H1 (cell line): ENCODE results near the gene GNB1.

ENCODE experiments used
- CEBPB ChIP-seq: IDR thresholded peaks from 2 replicates; pipeline ENCODE4 v1.6.1; 2012; ENCODE audit warnings: low read depth, low read length
- CHD2 ChIP-seq: IDR thresholded peaks from 2 replicates; pipeline ENCODE4 v1.6.1; 2012; ENCODE audit warnings: low read length, improper control_type of control experiment
- EP300 ChIP-seq, 2 experiments: IDR thresholded peaks; 1 replicate in 1 of 2; 2 replicates in 1 of 2; pipeline ENCODE4 v1.6.1; 2011 to 2012; ENCODE audit warnings: low read depth in 2 of 2, low read length in 2 of 2, mild to moderate bottlenecking in 2 of 2, borderline replicate concordance in 1 of 2, inconsistent platforms in 1 of 2, moderate library complexity in 1 of 2
- EZH2 ChIP-seq: fragments of 200-600 bp; sonication (generic); IDR thresholded peaks from 2 replicates; pipeline ENCODE4 v1.7.1; 2012; ENCODE audit warnings: low read depth, mild to moderate bottlenecking, moderate library complexity, low read length, inconsistent platforms; ENCODE audit not compliant: severe bottlenecking
- POLR2A ChIP-seq, 2 experiments: IDR thresholded peaks; 1 replicate in 1 of 2; 2 replicates in 1 of 2; pipeline ENCODE4 v1.6.1; 2011; ENCODE audit warnings: low read depth in 2 of 2, low read length in 2 of 2, mild to moderate bottlenecking in 2 of 2; ENCODE audit errors: control extremely low read depth in 1 of 2
- RBBP5 ChIP-seq: IDR thresholded peaks from 2 replicates; pipeline ENCODE4 v1.7.1; 2012; ENCODE audit warnings: low read depth, mild to moderate bottlenecking, inconsistent platforms, low read length, moderate library complexity, borderline replicate concordance
- RFX5 ChIP-seq: IDR thresholded peaks from 2 replicates; pipeline ENCODE4 v1.6.1; 2011; ENCODE audit warnings: low read depth, low read length, improper control_type of control experiment, borderline replicate concordance
- SIN3A ChIP-seq, 2 experiments: IDR thresholded peaks in 1 of 2; conservative IDR thresholded peaks in 1 of 2; 2 replicates each; pipeline ENCODE4 v1.6.1; 2011 to 2012; ENCODE audit warnings: low read length in 2 of 2, improper control_type of control experiment in 1 of 2, low read depth in 1 of 2, mild to moderate bottlenecking in 1 of 2
- SIRT6 ChIP-seq: IDR thresholded peaks from one replicate; pipeline ENCODE4 v1.7.1; 2012; ENCODE audit warnings: low read length, inconsistent platforms
- TAF1 ChIP-seq: IDR thresholded peaks from 2 replicates; pipeline ENCODE4 v1.6.1; 2011; ENCODE audit warnings: mild to moderate bottlenecking, low read depth, low read length
- TCF12 ChIP-seq: IDR thresholded peaks from 2 replicates; pipeline ENCODE4 v1.6.1; 2011; ENCODE audit warnings: low read depth, mild to moderate bottlenecking, low read length
- TF ChIP-seq, protein P1 (sequence below), 3 experiments: IDR thresholded peaks; 1 replicate in 2 of 3; 2 replicates in 1 of 3; pipeline versions ENCODE4 v1.5.1 to v1.6.1; 2011; ENCODE audit warnings: low read length in 3 of 3, mild to moderate bottlenecking in 3 of 3, inconsistent platforms in 2 of 3, low read depth in 1 of 3, moderate library complexity in 1 of 3; ENCODE audit not compliant: insufficient read depth in 1 of 3; ENCODE audit errors: control extremely low read depth in 1 of 3
- TF ChIP-seq, protein P2 (sequence below): IDR thresholded peaks from 2 replicates; pipeline ENCODE4 v1.6.1; 2012; ENCODE audit warnings: inconsistent platforms
- TF ChIP-seq, protein P3 (sequence below): IDR thresholded peaks from 2 replicates; pipeline ENCODE4 v1.6.1; 2012; ENCODE audit warnings: low read length, inconsistent platforms

DNA sequence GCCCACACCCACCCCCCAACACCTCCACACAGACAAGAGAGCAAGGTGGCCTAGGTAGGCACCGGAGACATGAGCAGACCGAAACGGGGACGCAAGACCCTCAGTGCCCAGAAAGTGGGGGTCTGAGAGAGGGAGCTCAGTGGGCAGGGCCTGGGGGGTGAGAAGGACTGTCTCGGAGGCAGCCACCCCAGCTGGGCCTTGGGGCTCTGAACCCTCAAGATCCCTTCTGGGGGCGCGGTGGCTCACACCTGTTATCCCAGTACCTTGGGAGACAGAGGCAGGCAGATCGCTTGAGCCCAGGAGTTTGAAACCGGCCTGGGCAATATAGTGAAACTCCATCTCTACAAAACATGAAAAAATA lies 9.1 kb upstream of the GNB1 start:
- TF ChIP-seq EP300 (IDR thresholded peaks at IDR 0.05; ENCODE audit: borderline replicate concordance in 1 of 2, low read depth in 2 of 2, low read length in 2 of 2) (no peak), SIN3A (conservative IDR thresholded peaks at IDR 0.05 in 1 of 2, IDR thresholded peaks at IDR 0.05 in 1 of 2; ENCODE audit: low read depth in 1 of 2, low read length in 2 of 2) (no peak), SIRT6 (no peak), EZH2 (no peak), POLR2A (IDR thresholded peaks at IDR 0.05; ENCODE audit: control extremely low read depth in 1 of 2, low read depth in 2 of 2, low read length in 2 of 2) (no peak), RFX5 (no peak), CHD2 (no peak), CEBPB (no peak), TAF1 (no peak), TCF12 (no peak), RBBP5 (no peak)
- TF ChIP-seq, protein P1, sequence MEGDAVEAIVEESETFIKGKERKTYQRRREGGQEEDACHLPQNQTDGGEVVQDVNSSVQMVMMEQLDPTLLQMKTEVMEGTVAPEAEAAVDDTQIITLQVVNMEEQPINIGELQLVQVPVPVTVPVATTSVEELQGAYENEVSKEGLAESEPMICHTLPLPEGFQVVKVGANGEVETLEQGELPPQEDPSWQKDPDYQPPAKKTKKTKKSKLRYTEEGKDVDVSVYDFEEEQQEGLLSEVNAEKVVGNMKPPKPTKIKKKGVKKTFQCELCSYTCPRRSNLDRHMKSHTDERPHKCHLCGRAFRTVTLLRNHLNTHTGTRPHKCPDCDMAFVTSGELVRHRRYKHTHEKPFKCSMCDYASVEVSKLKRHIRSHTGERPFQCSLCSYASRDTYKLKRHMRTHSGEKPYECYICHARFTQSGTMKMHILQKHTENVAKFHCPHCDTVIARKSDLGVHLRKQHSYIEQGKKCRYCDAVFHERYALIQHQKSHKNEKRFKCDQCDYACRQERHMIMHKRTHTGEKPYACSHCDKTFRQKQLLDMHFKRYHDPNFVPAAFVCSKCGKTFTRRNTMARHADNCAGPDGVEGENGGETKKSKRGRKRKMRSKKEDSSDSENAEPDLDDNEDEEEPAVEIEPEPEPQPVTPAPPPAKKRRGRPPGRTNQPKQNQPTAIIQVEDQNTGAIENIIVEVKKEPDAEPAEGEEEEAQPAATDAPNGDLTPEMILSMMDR (IDR thresholded peaks at IDR 0.05; ENCODE audit: control extremely low read depth in 1 of 3, insufficient read depth in 1 of 3, low read depth in 1 of 3, low read length in 3 of 3) = no peak
- TF ChIP-seq, protein P2, sequence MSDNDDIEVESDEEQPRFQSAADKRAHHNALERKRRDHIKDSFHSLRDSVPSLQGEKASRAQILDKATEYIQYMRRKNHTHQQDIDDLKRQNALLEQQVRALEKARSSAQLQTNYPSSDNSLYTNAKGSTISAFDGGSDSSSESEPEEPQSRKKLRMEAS = no peak
- TF ChIP-seq, protein P3, sequence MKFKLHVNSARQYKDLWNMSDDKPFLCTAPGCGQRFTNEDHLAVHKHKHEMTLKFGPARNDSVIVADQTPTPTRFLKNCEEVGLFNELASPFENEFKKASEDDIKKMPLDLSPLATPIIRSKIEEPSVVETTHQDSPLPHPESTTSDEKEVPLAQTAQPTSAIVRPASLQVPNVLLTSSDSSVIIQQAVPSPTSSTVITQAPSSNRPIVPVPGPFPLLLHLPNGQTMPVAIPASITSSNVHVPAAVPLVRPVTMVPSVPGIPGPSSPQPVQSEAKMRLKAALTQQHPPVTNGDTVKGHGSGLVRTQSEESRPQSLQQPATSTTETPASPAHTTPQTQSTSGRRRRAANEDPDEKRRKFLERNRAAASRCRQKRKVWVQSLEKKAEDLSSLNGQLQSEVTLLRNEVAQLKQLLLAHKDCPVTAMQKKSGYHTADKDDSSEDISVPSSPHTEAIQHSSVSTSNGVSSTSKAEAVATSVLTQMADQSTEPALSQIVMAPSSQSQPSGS = no peak
